Esophagus (tissue), 2 donors: ENCODE data around the gene C11orf98. TPM values are rescaled to one million over a fixed set of nuclear protein-coding genes. Genes with fewer than 3 reads are reported as not detected.
A peak's percentile ranks its signal among the peaks of the same experiment; 100 is the strongest.

Experiments used
- H3K27ac ChIP-seq, 2 donors: one replicate each; pipeline ENCODE4 v1.5.1; 2013; ENCODE audit warnings: low read depth in 2 of 2, mild to moderate bottlenecking in 2 of 2, inconsistent platforms in 1 of 2, low read length in 1 of 2, moderate library complexity in 1 of 2
- H3K27me3 ChIP-seq, 2 donors: one replicate each; pipeline ENCODE4 v1.6.1; 2013; ENCODE audit warnings: low read length in 2 of 2, control low read depth in 1 of 2, mild to moderate bottlenecking in 1 of 2; ENCODE audit not compliant: insufficient read depth in 2 of 2, control insufficient read depth in 1 of 2
- H3K36me3 ChIP-seq, 2 donors: one replicate each; pipeline ENCODE4 v1.6.1; 2013; ENCODE audit warnings: low read length in 1 of 2; ENCODE audit not compliant: control insufficient read depth in 2 of 2, insufficient read depth in 2 of 2
- H3K4me1 ChIP-seq, 2 donors: one replicate each; pipeline ENCODE4 v1.6.1; 2013; ENCODE audit warnings: low read length in 1 of 2; ENCODE audit not compliant: control insufficient read depth in 2 of 2, insufficient read depth in 2 of 2
- H3K4me3 ChIP-seq, 2 donors: one replicate each; pipeline ENCODE4 v1.5.1; 2013; ENCODE audit warnings: low read length in 2 of 2, mild to moderate bottlenecking in 2 of 2, low read depth in 1 of 2, moderate library complexity in 1 of 2
- H3K9me3 ChIP-seq, 2 donors: one replicate each; pipeline ENCODE4 v1.6.1; 2013; ENCODE audit warnings: mild to moderate bottlenecking in 2 of 2, low read depth in 1 of 2, low read length in 1 of 2, moderate library complexity in 1 of 2; ENCODE audit not compliant: control insufficient read depth in 2 of 2, insufficient read depth in 1 of 2
- WGBS, 2 donors: extraction: QIAGEN DNeasy Blood & Tissue Kit; methylation state at CpG; one replicate each; pipeline ENCODE4 v1.1.7; 2013; 5-methylcytosine and 5-hydroxymethylcytosine counted together
- polyA plus RNA-seq, 2 donors: library from polyadenylated mRNA; stranded (reverse); fragments of 200-250 nt; gene quantifications; one replicate each; pipeline ENCODE4 v1.2.3, GENCODE V29; 2013
- donor health status: healthy with polysubstance abuse.
- donor health status: Bipolar disorder and iron deficiency.

The C11orf98 gene
- polyA plus RNA-seq, 2 donors: 71.9 to 96.9 TPM

GRCh38 chr11:62615521-62615920, 49.5 kb downstream of the C11orf98 start:
- WGBS, 2 donors: 87 to 89% methylated on average over 7 of the region's 7 CpGs
- Histone ChIP-seq H3K4me1 (peaks cover 7 to 21% of the 10 kb centered on the region in 2 donors), H3K4me3 (no peak overlapping the region), H3K27ac (no peak overlapping the region), H3K36me3 (peaks cover 0 to 9% of the 10 kb centered on the region in 2 donors), H3K27me3 (no peaks in the 10 kb centered on the region), H3K9me3 (no peaks in the 10 kb centered on the region)

- peak overlapping the region; percentile 79 to 97 for H3K27ac ChIP-seq
- H3K4me3 ChIP-seq: no peak overlapping the region
- H3K36me3 ChIP-seq: peaks cover 0 to 17% of the 10 kb centered on the region in 2 donors
- no peaks in the 10 kb centered on the region for H3K9me3 ChIP-seq
- H3K4me1 ChIP-seq: peaks cover 7 to 17% of the 10 kb centered on the region in 2 donors
- no peaks in the 10 kb centered on the region for H3K27me3 ChIP-seq
- 50 to 53% methylated on average over 8 of the region's 8 CpGs for WGBS, 2 donors
Measured at GRCh38 chr11:62614275-62614674, 50.7 kb downstream of the C11orf98 start.

- no peaks in the 10 kb centered on the region for H3K27me3 ChIP-seq
- peak overlapping the region; percentile 88 to 97 for H3K27ac ChIP-seq
- H3K4me3 ChIP-seq: no peak overlapping the region
- peaks cover 7 to 17% of the 10 kb centered on the region in 2 donors for H3K4me1 ChIP-seq
- 33 to 40% methylated on average over 13 to 15 of the region's 15 CpGs for WGBS, 2 donors
- peaks cover 0 to 26% of the 10 kb centered on the region in 2 donors for H3K36me3 ChIP-seq
- H3K9me3 ChIP-seq: no peaks in the 10 kb centered on the region
Measured at GRCh38 chr11:62613291-62613778, 51.7 kb downstream of the C11orf98 start.

Other genes with a start within 250 kb of the C11orf98 start
- gene SCGB1A1, start 246.2 kb downstream of the C11orf98 start, polyA plus RNA-seq: 1 to 10 TPM; 4.8 to 5.5 TPM
- 100 to 1,000 TPM; 168 to 195 TPM for gene AHNAK, start 118.4 kb downstream of the C11orf98 start, polyA plus RNA-seq
- gene EEF1G, start 91.3 kb downstream of the C11orf98 start, polyA plus RNA-seq: 1,000 to 10,000 TPM in 1 of 2 donors, 100 to 1,000 TPM in 1; 884 to 1,495 TPM
- 10 to 100 TPM in 1 of 2 donors, 1 to 10 TPM in 1; 9.0 to 15.2 TPM for gene TUT1, start 73.7 kb downstream of the C11orf98 start, polyA plus RNA-seq
- 10 to 100 TPM; 76.2 to 90.4 TPM for gene MTA2, start 63.3 kb downstream of the C11orf98 start, polyA plus RNA-seq
- gene EML3, start 52.4 kb downstream of the C11orf98 start, polyA plus RNA-seq: 100 to 1,000 TPM in 1 of 2 donors, 10 to 100 TPM in 1; 79.0 to 107 TPM
- gene ROM1, start 52.0 kb downstream of the C11orf98 start, polyA plus RNA-seq: 10 to 100 TPM in 1 of 2 donors, 1 to 10 TPM in 1; 7.4 to 10.5 TPM
- 10 to 100 TPM; 14.9 to 25.4 TPM for gene B3GAT3, start 43.2 kb downstream of the C11orf98 start, polyA plus RNA-seq
- gene GANAB, start 18.6 kb downstream of the C11orf98 start, polyA plus RNA-seq: 10 to 100 TPM; 59.8 to 71.6 TPM
- 10 to 100 TPM in 1 of 2 donors, 1 to 10 TPM in 1; 4.8 to 10.1 TPM for gene INTS5, start 11.9 kb downstream of the C11orf98 start, polyA plus RNA-seq
- gene CSKMT, start 102 bp upstream of the C11orf98 start, polyA plus RNA-seq: 10 to 100 TPM; 15.4 to 32.2 TPM
- gene UQCC3, start 6.5 kb upstream of the C11orf98 start, polyA plus RNA-seq: 10 to 100 TPM; 16.5 to 23.2 TPM
- gene LBHD1, start 7.1 kb upstream of the C11orf98 start, polyA plus RNA-seq: 1 to 10 TPM; 2.7 to 5.2 TPM
- gene UBXN1, start 13.9 kb upstream of the C11orf98 start, polyA plus RNA-seq: 100 to 1,000 TPM; 109 to 127 TPM
- gene LRRN4CL, start 24.3 kb upstream of the C11orf98 start, polyA plus RNA-seq: 1 to 10 TPM; 1.4 to 2.4 TPM
- gene BSCL2, start 42.2 kb upstream of the C11orf98 start, polyA plus RNA-seq: 10 to 100 TPM; 33.9 to 58.9 TPM
- gene GNG3, start 42.5 kb upstream of the C11orf98 start, polyA plus RNA-seq: under 1 TPM; 0.04 to 0.24 TPM
- gene HNRNPUL2, start 62.2 kb upstream of the C11orf98 start, polyA plus RNA-seq: 10 to 100 TPM; 27.5 to 27.9 TPM
- 10 to 100 TPM; 13.3 to 31.1 TPM for gene TTC9C, start 63.3 kb upstream of the C11orf98 start, polyA plus RNA-seq
- 1 to 10 TPM; 1.9 to 4.0 TPM for gene ZBTB3, start 89.0 kb upstream of the C11orf98 start, polyA plus RNA-seq
- gene POLR2G, start 96.4 kb upstream of the C11orf98 start, polyA plus RNA-seq: 10 to 100 TPM; 43.2 to 94.0 TPM
- gene TAF6L, start 106.2 kb upstream of the C11orf98 start, polyA plus RNA-seq: 10 to 100 TPM; 17.0 to 21.6 TPM
- 10 to 100 TPM; 30.5 to 41.2 TPM for gene TMEM179B, start 122.2 kb upstream of the C11orf98 start, polyA plus RNA-seq
- 10 to 100 TPM; 13.8 to 19.7 TPM for gene TMEM223, start 126.8 kb upstream of the C11orf98 start, polyA plus RNA-seq
- gene NXF1, start 140.2 kb upstream of the C11orf98 start, polyA plus RNA-seq: 10 to 100 TPM; 77.9 to 84.7 TPM
- gene STX5, start 166.8 kb upstream of the C11orf98 start, polyA plus RNA-seq: 10 to 100 TPM; 14.5 to 25.2 TPM
- not detected for gene TEX54, start 167.6 kb upstream of the C11orf98 start, polyA plus RNA-seq
- gene WDR74, start 174.4 kb upstream of the C11orf98 start, polyA plus RNA-seq: 10 to 100 TPM; 44.0 to 44.6 TPM
- 100 to 1,000 TPM in 1 of 2 donors, 10 to 100 TPM in 1; 90.5 to 146 TPM for gene SLC3A2, start 215.7 kb upstream of the C11orf98 start, polyA plus RNA-seq